A549 (cell line): ENCODE data around the gene ACP4. TPM values are rescaled to one million over a fixed set of nuclear protein-coding genes. Genes with fewer than 3 reads are reported as not detected.

Experiments used
- ATAC-seq, 2 experiments: fragments of 200-7000 bp in 1 of 2; fragments of >200 bp in 1 of 2; cut with Nextera tagmentation in 1 of 2; cut with Tn5 transposase in 1 of 2; 3 replicates each; pipeline versions ENCODE4 v1.8.0 to v1.9.1; 2018 to 2020; ENCODE audit warnings: mild to moderate bottlenecking in 1 of 2, moderate library complexity in 1 of 2
- CTCF ChIA-PET: fragments of 300-600 bp; sonication (Branson Sonifier 250); formaldehyde crosslinking; extraction: SDS; loops from one replicate; lab custom pipeline; 2021; ENCODE audit warnings: antibody characterized with exemption, inconsistent platforms; lab: Yijun Ruan, JAX
- POLR2A ChIA-PET: fragments of 350-600 bp; formaldehyde crosslinking; extraction: SDS; loops from one replicate; lab custom pipeline; 2021; ENCODE audit warnings: antibody characterized with exemption, inconsistent platforms; lab: Yijun Ruan, JAX
- DNase-seq, 2 experiments: peaks; one replicate each; pipeline versions ENCODE4 v3.0.0 to v3.0.0-alpha.2; 2011 to 2016; ENCODE audit warnings: low read depth in 1 of 2, low spot score in 1 of 2
- FAIRE-seq: peaks from 2 replicates; lab custom pipeline; 2011; peaks lifted over from hg19 to GRCh38; lab: Jason Lieb, UNC
- H3K27ac ChIP-seq, 2 experiments: fragments of >200 bp; sonication (Bioruptor Twin); formaldehyde crosslinking; 3 replicates each; pipeline ENCODE4 v1.5.1; 2016 to 2017
- H3K4me1 ChIP-seq: fragments of >200 bp; sonication (Bioruptor Twin); formaldehyde crosslinking; 3 replicates; pipeline ENCODE4 v1.6.1; 2016
- H3K4me2 ChIP-seq: fragments of >200 bp; sonication (Bioruptor Twin); formaldehyde crosslinking; 3 replicates; pipeline ENCODE4 v1.6.1; 2016
- H3K4me3 ChIP-seq: fragments of >200 bp; sonication (Bioruptor Twin); formaldehyde crosslinking; 3 replicates; pipeline ENCODE4 v1.5.1; 2016
- H3K9me3 ChIP-seq: fragments of >200 bp; sonication (Bioruptor Twin); formaldehyde crosslinking; 3 replicates; pipeline ENCODE4 v1.6.1; 2016
- CBX2 ChIP-seq: fragments of 200-600 bp; sonication (generic); IDR thresholded peaks from 2 replicates; pipeline ENCODE4 v1.6.1; 2016; ENCODE audit warnings: low read depth, mild to moderate bottlenecking, borderline replicate concordance
- ELK1 ChIP-seq: fragments of 150-350 bp; IDR thresholded peaks from 2 replicates; pipeline ENCODE4 v1.6.1; 2014; ENCODE audit warnings: low read depth, mild to moderate bottlenecking, low read length
- FOSB ChIP-seq: fragments of 250-450 bp; sonication (Bioruptor Pico); IDR thresholded peaks from 2 replicates; pipeline ENCODE4 v1.5.0; 2020; ENCODE audit warnings: mild to moderate bottlenecking, moderate library complexity
- GATA3 ChIP-seq: IDR thresholded peaks from 2 replicates; pipeline ENCODE4 v1.6.1; 2012; ENCODE audit warnings: borderline replicate concordance
- HOXB5 ChIP-seq: fragments of 250-450 bp; sonication (Bioruptor Pico); IDR thresholded peaks from 2 replicates; pipeline ENCODE4 v1.5.0; 2020; ENCODE audit warnings: mild to moderate bottlenecking, moderate library complexity
- MAFK ChIP-seq: fragments of 450-650 bp; IDR thresholded peaks from 2 replicates; pipeline ENCODE4 v1.6.1; 2014; ENCODE audit not compliant: partially characterized antibody
- MAX ChIP-seq: IDR thresholded peaks from 2 replicates; pipeline ENCODE4 v1.6.1; 2012
- NPAS2 ChIP-seq: fragments of 250-450 bp; sonication (Bioruptor Pico); IDR thresholded peaks from 2 replicates; pipeline ENCODE4 v1.8.0; 2022; ENCODE audit warnings: mild to moderate bottlenecking, moderate library complexity, borderline replicate concordance
- NR3C1 ChIP-seq: fragments of >200 bp; sonication (Bioruptor Twin); formaldehyde crosslinking; IDR thresholded peaks from 3 replicates; pipeline ENCODE4 v1.6.1; 2017
- POLR2AphosphoS2 ChIP-seq: conservative IDR thresholded peaks from 2 replicates; pipeline ENCODE4 v1.6.1; 2012; ENCODE audit warnings: low read length, improper control_type of control experiment, inconsistent platforms
- RCOR1 ChIP-seq: fragments of 150-350 bp; IDR thresholded peaks from 2 replicates; pipeline ENCODE4 v1.6.1; 2014; ENCODE audit warnings: antibody characterized with exemption, low read length, low read depth
- RFX5 ChIP-seq: fragments of 450-650 bp; IDR thresholded peaks from 2 replicates; pipeline ENCODE4 v1.7.1; 2014; ENCODE audit warnings: antibody characterized with exemption, mild to moderate bottlenecking, moderate library complexity
- TFCP2L1 ChIP-seq: fragments of 250-450 bp; sonication (Bioruptor Pico); IDR thresholded peaks from 2 replicates; pipeline ENCODE4 v1.5.0; 2021; ENCODE audit warnings: mild to moderate bottlenecking
- ZFP36 ChIP-seq: fragments of 450-650 bp; IDR thresholded peaks from 2 replicates; pipeline ENCODE4 v1.6.1; 2014; ENCODE audit warnings: borderline replicate concordance; ENCODE audit not compliant: partially characterized antibody
- ZSCAN20 ChIP-seq: fragments of 250-450 bp; sonication (Bioruptor Pico); IDR thresholded peaks from 2 replicates; pipeline ENCODE4 v1.8.0; 2022; ENCODE audit warnings: mild to moderate bottlenecking, moderate library complexity
- WGBS: methylation state at CpG from one replicate; pipeline ENCODE4 v1.1.6; 2017; ENCODE audit errors: missing lambda C conversion rate; 5-methylcytosine and 5-hydroxymethylcytosine counted together
- polyA plus RNA-seq, 4 experiments: library from polyadenylated mRNA; depleted of rRNA in 3 of 4; stranded (reverse); fragments of >200 nt; fragmentation: RNase III in 1 of 4; extraction: RNeasy Plus Mini Kit Qiagen cat#74134 plus additional on column Dnase treatment in 1 of 4; gene quantifications; 2 replicates in 3 of 4; 3 replicates in 1 of 4; pipeline ENCODE4 v1.2.3, GENCODE V29; 2011 to 2017
- TF ChIP-seq, protein P1 (sequence below): fragments of 450-650 bp; IDR thresholded peaks from 2 replicates; pipeline ENCODE4 v1.6.1; 2014; ENCODE audit warnings: antibody characterized with exemption
- TF ChIP-seq, protein P2 (sequence below): fragments of >200 bp; sonication (Bioruptor Twin); formaldehyde crosslinking; IDR thresholded peaks from 2 replicates; pipeline ENCODE4 v1.6.1; 2016
- TF ChIP-seq, protein P3 (sequence below): fragments of 200-600 bp; sonication (generic); IDR thresholded peaks from 2 replicates; pipeline ENCODE4 v1.6.1; 2016; ENCODE audit warnings: antibody characterized with exemption, mild to moderate bottlenecking, moderate library complexity

ACP4 gene
- polyA plus RNA-seq, 2 of the 4 experiments (the other 2 are of a cell fraction) = not detected

DNA sequence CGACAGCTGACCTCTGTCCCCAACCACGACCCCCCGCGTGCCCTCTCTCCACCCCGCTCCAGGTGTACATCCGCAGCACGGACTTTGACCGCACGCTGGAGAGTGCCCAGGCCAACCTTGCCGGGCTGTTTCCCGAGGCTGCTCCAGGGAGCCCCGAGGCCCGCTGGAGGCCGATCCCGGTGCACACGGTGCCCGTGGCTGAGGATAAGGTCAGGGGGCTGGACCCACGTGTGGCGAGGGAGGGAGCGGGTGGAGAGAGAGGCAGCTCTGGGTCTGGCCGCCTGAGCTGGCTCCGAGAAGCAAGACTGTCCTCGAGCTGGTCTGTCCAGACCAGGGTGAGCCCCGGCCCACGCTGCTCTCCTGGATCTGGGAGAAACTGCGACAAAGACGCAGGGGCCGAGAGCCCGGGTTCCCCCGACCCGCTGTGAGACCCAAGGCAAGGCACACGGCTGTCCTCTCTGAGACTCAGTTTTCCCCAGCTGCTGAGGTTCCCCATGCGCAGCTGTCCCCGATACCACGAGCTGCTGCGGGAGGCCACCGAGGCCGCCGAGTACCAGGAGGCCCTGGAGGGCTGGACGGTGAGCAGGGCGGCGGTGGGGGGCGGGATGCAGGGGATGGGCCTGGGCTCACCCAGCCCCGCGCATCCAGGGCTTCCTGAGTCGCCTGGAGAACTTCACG lies 1.5 kb downstream of the ACP4 start:
- Histone ChIP-seq H3K4me2 (no peak overlapping the region), H3K9me3 (no peaks in the 10 kb centered on the region), H3K27ac (no peak overlapping the region), H3K4me3 (no peak overlapping the region), H3K4me1 (peaks cover 9% of the 10 kb centered on the region; the same call in 2 of the 3 replicates)
- WGBS = 75% methylated on average over 44 of the region's 47 CpGs
- FAIRE-seq (no peak), DNase-seq (no peak), ATAC-seq (peak; percentile 0 to 1; a peak in 2 of 6 replicates)
- CTCF ChIA-PET = interaction anchor here (1.0 to 11.9 kb wide), 10 partner anchors 8 to 305 kb away, joined by 3 to 121 read pairs (median 6); no protein-coding TSS in a partner anchor
- TF ChIP-seq NPAS2 (CRISPR knock-in tag) (no peak), HOXB5 (no peak), ELK1 (no peak), NR3C1 (no peak), ZFP36 (no peak), GATA3 (no peak), FOSB (CRISPR knock-in tag) (no peak), MAX (no peak), CBX2 (no peak), RCOR1 (no peak), ZSCAN20 (no peak)
- TF ChIP-seq, protein P1, sequence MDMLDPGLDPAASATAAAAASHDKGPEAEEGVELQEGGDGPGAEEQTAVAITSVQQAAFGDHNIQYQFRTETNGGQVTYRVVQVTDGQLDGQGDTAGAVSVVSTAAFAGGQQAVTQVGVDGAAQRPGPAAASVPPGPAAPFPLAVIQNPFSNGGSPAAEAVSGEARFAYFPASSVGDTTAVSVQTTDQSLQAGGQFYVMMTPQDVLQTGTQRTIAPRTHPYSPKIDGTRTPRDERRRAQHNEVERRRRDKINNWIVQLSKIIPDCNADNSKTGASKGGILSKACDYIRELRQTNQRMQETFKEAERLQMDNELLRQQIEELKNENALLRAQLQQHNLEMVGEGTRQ = no peak
- TF ChIP-seq, protein P2, sequence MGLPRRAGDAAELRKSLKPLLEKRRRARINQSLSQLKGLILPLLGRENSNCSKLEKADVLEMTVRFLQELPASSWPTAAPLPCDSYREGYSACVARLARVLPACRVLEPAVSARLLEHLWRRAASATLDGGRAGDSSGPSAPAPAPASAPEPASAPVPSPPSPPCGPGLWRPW = no peak
- TF ChIP-seq, protein P3, sequence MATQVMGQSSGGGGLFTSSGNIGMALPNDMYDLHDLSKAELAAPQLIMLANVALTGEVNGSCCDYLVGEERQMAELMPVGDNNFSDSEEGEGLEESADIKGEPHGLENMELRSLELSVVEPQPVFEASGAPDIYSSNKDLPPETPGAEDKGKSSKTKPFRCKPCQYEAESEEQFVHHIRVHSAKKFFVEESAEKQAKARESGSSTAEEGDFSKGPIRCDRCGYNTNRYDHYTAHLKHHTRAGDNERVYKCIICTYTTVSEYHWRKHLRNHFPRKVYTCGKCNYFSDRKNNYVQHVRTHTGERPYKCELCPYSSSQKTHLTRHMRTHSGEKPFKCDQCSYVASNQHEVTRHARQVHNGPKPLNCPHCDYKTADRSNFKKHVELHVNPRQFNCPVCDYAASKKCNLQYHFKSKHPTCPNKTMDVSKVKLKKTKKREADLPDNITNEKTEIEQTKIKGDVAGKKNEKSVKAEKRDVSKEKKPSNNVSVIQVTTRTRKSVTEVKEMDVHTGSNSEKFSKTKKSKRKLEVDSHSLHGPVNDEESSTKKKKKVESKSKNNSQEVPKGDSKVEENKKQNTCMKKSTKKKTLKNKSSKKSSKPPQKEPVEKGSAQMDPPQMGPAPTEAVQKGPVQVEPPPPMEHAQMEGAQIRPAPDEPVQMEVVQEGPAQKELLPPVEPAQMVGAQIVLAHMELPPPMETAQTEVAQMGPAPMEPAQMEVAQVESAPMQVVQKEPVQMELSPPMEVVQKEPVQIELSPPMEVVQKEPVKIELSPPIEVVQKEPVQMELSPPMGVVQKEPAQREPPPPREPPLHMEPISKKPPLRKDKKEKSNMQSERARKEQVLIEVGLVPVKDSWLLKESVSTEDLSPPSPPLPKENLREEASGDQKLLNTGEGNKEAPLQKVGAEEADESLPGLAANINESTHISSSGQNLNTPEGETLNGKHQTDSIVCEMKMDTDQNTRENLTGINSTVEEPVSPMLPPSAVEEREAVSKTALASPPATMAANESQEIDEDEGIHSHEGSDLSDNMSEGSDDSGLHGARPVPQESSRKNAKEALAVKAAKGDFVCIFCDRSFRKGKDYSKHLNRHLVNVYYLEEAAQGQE = no peak
- POLR2A ChIA-PET = interaction anchor here (0.6 to 0.8 kb wide), 2 partner anchors 10 to 248 kb away, joined by 3 to 4 read pairs; no protein-coding TSS in a partner anchor

- peak in 1 of 2 experiments; percentile 0; a peak in 1 of 6 replicates for ATAC-seq
- POLR2A ChIA-PET = interaction anchor here (0.7 to 1.0 kb wide), 3 partner anchors 10 to 68 kb away, joined by 3 to 4 read pairs (median 4); no protein-coding TSS in a partner anchor
- Histone ChIP-seq H3K9me3 (no peaks in the 10 kb centered on the region), H3K4me2 (no peak overlapping the region), H3K4me3 (no peak overlapping the region), H3K4me1 (peaks cover 9% of the 10 kb centered on the region; the same call in 2 of the 3 replicates)
- WGBS = 87% methylated on average over 13 of the region's 13 CpGs
- FAIRE-seq = no peak
- TF ChIP-seq POLR2AphosphoS2 (peak; percentile 73; the same call in 1 of the 2 replicates), RFX5 (no peak), TFCP2L1 (0 out of 2 replicates have a peak, but pooled peaks have one; percentile 49), MAFK (no peak)
- TF ChIP-seq, all 56 proteins: peak for 2
- CTCF ChIA-PET = interaction anchor here (0.6 to 11.9 kb wide), 12 partner anchors 9 to 304 kb away, joined by 3 to 121 read pairs (median 4); partner anchors contain the start of gene CLEC11A
- DNase-seq = no peak
- no peak overlapping the region for H3K27ac ChIP-seq
Measured at GRCh38 chr19:50792272-50793250, 2.3 kb downstream of the ACP4 start.
